GM19452 (cell line): ENCODE results near the gene PIGV.
A peak's percentile ranks its signal among the peaks of the same experiment; 100 is the strongest.

Experiments used
- ATAC-seq: cut with Tn5 transposase; IDR thresholded peaks from one replicate; pipeline ENCODE4 v1.9.1; 2021; ENCODE audit not compliant: unreplicated experiment

PIGV gene

DNA sequence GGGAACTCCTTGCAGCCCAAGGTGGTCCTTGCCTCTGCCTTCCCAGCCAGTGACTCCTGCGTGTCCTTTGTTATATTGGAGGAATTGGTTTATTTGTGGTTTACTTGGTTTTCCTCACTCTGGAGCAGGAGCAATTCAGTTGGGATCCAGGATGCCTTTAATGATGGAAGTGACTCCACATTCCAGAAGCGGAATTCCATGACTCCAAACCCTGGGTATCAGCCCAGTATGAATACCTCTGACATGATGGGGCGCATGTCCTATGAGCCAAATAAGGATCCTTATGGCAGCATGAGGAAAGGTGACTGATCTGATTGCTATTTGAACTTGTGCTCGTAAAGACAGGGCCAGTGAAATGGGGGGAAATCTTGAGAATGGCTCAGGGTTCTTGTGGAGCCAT lies 15.1 kb upstream of the PIGV start:
- ATAC-seq = no peak

DNA sequence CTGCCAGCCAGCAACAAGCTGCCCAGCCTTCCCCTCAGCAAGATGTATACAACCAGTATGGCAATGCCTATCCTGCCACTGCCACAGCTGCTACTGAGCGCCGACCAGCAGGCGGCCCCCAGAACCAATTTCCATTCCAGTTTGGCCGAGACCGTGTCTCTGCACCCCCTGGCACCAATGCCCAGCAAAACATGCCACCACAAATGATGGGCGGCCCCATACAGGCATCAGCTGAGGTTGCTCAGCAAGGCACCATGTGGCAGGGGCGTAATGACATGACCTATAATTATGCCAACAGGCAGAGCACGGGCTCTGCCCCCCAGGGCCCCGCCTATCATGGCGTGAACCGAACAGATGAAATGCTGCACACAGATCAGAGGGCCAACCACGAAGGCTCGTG lies 13.3 kb upstream of the PIGV start:
- ATAC-seq = no peak

DNA sequence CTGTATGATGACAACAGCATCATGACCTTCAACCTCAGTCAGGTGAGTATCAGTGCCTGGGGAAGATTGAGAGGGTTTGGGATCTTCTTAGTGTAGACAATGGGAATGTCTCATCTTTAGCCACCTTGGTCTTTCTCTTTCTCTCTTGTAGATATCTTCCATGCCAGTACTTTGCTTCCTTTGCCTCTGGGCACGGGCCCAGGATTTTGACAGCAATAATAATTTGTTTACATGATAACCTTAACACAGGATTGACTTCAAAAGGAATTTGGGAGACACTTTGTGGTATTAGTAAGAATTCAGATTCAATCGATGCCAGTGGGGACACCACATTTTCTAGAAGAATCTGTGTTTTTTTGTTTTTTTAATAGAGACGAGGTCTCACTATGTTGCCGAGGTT lies 12.1 kb upstream of the PIGV start:
- no peak for ATAC-seq

DNA sequence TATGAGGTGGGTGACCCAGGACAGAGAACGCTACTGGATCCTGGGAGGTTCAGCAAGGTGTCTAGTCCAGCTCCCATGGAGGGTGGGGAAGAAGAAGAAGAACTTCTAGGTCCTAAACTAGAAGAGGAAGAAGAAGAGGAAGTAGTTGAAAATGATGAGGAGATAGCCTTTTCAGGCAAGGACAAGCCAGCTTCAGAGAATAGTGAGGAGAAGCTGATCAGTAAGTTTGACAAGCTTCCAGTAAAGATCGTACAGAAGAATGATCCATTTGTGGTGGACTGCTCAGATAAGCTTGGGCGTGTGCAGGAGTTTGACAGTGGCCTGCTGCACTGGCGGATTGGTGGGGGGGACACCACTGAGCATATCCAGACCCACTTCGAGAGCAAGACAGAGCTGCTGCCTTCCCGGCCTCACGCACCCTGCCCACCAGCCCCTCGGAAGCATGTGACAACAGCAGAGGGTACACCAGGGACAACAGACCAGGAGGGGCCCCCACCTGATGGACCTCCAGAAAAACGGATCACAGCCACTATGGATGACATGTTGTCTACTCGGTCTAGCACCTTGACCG lies 8.6 kb upstream of the PIGV start:
- ATAC-seq = no peak

DNA sequence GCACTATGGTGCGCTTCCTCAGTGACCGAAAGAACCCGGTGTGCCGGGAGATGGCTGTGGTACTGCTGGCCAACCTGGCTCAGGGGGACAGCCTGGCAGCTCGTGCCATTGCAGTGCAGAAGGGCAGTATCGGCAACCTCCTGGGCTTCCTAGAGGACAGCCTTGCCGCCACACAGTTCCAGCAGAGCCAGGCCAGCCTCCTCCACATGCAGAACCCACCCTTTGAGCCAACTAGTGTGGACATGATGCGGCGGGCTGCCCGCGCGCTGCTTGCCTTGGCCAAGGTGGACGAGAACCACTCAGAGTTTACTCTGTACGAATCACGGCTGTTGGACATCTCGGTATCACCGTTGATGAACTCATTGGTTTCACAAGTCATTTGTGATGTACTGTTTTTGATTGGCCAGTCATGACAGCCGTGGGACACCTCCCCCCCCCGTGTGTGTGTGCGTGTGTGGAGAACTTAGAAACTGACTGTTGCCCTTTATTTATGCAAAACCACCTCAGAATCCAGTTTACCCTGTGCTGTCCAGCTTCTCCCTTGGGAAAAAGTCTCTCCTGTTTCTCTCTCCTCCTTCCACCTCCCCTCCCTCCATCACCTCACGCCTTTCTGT lies 7.3 kb upstream of the PIGV start:
- ATAC-seq = no peak

DNA sequence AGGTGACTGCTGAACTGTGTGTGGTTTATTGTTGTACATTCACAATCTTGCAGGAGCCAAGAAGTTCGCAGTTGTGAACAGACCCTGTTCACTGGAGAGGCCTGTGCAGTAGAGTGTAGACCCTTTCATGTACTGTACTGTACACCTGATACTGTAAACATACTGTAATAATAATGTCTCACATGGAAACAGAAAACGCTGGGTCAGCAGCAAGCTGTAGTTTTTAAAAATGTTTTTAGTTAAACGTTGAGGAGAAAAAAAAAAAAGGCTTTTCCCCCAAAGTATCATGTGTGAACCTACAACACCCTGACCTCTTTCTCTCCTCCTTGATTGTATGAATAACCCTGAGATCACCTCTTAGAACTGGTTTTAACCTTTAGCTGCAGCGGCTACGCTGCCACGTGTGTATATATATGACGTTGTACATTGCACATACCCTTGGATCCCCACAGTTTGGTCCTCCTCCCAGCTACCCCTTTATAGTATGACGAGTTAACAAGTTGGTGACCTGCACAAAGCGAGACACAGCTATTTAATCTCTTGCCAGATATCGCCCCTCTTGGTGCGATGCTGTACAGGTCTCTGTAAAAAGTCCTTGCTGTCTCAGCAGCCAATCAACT lies 6.4 kb upstream of the PIGV start:
- ATAC-seq = no peak

DNA sequence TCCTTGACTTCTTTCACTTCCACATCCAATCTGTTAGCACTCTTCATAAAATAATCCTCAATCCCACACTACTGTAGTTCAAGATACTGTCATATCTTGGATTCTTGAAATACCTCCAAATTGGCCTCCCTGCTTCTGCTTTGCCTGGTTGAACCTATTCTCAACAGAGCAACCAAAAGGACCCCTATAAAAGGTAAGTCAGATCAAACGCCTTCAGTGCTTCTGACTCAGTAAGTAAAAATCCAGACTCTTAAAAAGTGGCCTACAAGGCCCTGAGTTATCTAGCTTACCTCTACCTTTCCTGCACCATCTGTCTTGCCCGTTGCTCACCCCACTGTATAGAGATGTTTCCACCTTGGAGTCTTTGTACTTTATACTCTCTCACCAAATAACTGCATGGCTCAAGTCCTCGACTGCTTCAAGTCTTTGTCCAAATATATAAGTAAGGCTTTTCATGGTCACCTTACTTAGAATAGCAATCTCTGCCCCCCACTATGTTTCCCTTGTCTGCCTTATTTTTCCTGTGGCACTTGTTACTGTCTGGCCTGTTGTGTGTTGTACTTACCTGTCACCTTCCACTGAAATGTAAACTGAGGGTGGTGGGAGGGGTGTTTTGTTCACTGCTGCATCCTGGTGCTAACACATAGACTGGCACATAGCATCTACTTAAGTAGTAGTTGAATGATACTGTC lies 5.1 kb upstream of the PIGV start:
- no peak for ATAC-seq

DNA sequence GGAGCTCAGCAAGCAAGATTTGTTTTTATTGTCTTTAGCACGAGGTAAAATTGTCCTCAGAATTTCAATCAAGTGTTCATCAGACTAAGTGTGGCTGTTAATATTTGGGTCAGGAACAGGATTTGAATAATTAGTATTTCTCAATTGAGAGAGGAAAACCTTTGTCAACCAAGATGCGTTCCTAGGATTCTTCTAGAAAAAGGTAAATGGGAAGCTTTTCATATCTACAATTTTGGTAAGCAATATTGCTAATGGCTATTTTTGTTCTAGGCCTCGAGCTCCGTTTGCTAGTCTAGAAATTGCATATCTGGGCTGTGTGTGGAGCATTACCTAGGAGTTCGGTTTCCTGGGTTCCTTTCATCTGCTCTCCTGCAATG lies 4.1 kb upstream of the PIGV start:
- ATAC-seq = no peak

DNA sequence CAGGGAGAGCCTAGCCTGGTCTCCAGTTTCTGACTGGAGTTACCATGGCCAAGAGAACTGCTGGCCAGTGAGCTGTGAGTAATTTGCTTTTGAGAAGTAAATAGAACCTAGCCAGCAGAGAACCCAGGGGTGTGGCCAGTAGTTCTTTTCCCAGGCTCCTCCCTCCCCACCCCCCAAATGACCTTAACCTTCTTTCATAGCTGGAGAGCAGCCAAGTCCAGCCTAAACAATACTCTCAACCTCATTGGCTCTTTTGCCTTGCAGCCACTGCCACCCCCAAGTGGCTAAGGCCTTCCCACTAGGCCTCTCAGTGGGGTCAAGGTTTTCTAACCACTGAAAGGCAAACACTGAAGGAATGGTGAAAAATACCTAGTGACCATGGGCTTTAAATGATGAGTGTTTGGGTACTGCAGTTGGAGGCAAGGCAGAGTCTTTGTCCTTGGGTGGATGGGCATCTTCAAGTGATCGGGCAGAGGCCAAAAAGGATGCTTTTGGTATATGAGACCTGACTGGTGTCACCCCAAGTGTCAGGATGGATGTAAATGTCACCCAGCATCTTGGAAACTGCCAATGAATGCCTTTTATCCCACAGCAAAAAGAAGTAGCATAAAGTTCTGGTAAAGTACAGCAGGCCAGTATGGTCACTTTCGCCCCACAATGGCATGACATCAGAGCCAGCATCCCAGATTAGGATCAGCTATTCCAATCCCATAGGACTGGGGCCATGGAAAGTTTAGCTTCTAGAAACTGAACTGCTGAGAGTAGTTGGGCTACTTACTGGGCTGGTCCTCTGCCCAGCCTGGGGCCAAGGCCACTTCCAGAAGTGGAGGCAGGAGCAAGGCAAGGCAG lies 3.5 kb upstream of the PIGV start:
- ATAC-seq = no peak

DNA sequence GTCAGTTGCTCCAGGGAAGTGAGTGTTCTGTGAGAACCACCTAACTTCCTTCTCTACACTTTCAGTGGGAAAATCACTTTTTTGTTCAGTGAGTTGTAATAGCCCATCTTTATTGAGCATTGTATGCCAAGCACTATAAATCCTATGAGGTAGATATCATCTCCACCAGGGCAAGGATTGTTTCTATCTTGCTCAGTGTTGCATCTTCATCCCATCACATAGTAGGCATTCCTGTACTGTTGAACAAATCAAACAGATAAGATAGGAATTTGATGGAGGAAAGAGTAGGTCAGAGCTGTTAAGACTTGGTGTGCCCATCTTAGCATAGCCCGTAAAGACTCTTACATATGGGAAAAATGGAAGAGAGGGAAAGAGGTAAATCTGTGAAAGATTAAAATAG lies 2.9 kb upstream of the PIGV start:
- ATAC-seq = no peak

DNA sequence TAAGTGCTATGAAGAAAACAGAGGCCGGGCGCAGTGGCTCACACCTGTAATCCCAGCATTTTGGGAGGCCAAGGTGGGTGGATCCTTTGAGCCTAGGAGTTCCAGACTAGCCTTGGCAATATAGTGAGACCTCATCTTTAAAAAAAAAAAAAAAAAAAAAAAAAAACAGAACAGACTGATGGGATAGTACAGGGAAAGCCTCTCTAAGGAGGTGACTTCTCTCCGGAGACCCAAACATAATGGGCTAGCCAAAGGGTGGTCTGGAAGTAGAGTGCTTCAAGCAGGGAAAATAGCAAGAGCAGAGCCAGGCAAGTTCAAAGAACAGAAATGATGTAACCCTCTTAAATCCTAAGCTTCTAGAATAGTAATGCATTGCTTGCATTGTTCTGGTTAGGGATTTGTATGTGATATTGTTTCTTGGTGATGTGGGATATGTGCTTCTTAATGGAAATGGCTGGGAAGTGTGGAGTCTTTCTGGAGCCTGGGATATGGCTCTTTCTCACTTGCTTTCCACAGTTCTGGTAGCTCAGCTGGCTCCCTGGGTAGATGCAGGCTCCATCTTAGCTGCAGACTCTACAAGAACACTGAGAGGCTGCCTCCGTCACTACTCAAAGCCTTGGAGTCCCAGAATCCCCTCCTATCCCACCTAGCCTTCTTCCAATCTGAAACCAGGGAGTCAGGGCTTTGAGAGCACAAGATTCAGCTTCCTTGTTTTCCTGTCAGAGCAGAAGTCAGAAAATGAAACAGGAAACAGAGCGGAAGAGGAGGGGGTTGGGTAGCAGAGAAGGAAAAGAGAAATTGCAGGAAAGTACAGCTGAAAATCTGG lies 1.9 kb upstream of the PIGV start:
- no peak for ATAC-seq

DNA sequence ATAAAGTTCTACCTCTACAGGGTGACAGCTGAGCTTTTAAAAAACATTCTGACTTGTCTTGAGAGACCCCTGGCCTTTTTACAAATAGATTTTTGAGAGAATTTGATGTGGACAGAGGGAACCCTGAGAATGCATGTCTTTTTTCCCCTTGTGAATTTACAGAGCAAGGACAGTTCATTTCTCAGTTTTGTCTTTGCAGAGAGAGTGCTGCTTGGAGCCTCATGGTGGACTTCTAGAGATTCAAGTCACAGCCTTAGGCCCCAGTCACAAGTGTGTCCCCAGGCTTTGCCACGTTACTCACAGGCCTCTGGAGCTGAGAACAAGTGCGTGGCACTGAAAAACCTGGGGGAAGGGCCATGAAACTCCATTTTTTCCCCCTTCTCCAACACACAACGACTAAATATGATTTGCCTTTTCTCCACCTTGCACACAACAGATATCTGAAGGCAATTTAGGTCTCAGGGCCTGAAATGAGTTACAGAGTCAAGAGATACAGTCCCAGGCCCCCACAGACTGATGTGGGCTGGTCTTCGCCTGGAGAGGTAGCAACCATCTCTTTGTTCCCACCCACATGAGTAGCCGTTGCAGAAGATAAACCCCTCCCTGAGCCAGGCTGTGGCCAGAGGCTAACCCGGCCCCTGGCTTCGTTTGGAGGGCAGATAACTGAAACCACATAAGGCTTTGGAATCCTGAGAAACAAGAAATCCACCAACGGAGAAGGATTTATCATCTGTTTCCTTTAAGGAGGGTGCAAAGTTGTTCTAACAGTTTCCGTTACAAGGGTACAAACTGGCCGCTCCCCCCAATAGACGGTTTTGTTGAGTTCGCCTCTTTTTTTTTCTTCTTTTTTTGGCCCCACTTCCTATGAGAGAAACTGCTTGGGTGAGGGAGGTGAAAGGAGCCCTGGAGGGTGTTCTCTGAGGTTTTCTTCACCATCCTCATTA lies 1.0 kb upstream of the PIGV start:
- no peak for ATAC-seq

DNA sequence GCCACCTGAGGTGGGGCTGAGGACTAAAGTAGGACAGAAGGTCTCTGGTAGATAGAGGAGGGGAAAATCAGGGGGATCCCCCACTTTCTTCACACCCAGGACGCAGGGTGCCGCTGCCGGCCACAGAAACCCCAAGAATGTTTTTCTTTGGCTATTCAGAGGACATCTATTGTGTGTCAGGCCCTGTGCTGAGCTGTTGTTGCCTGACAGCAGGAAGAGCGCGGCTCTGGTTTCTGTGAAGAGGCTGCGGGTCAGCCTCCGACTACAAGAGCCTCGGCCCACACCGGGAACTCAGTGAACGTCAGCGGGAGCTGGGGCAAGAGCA lies 407 bp upstream of the PIGV start:
- peak; percentile 40 for ATAC-seq

DNA sequence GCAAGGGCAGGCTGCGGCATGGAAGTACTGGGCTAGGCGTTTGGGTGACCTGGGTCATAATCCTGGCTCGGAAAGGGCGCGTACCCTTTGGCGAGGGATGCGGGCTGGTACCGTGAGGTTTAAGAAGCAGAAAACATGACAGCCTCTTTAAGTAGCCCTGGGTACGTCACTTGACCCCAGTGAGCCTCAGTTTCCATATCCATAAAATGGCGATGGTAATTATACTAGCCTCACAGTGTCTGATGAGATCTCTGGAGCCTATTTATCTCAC lies 700 bp downstream of the PIGV start:
- ATAC-seq = no peak

DNA sequence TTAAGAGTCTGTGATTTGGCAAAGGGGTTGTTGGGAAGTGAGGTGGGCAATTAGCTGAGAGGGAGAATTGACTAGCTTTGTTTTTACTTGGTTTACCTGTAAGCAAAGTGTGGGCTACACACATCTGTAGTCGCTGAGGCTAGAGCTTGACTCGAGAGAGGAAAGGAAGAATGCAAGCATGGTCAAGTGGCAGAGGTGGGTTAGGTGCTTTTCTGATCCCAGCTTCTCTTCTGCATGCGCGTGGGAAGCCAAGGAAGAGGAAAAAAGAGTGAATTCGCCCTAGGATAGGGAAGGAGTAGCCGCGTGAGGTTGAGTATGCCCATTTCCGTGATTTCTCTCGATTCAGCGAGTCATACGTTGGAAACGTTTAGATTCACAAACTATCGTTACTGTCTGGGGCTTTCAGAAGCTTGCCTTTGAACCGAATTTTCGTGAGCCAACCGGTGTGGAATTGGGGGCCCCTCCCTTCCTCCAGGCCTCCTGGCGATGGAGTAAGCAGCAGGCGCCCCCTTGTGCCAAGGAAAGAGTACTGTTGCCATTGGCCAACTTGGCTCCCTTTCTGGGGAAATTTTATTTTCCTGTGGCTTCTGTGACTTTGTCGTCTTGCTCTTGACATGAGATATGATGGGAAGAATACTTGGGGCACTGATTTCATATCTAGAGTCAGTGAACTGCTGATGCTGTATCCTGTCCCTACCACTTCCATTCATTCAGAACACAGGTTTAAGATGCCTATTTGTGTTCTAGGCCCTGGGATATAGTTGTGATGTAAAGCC lies 1.3 kb downstream of the PIGV start:
- ATAC-seq = no peak

DNA sequence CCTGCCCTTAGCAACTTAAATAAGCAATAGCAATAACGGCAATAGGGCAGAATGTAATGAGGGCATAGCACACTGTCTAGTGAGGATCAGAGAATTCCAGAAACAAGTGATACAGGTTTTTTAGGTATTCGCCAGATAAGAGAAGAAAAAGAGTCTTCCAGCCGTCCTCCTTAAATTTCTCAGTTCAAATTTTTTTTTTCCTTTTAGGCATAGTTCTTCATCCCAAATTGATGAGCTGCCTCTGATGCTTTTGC lies 1.8 kb downstream of the PIGV start:
- no peak for ATAC-seq

DNA sequence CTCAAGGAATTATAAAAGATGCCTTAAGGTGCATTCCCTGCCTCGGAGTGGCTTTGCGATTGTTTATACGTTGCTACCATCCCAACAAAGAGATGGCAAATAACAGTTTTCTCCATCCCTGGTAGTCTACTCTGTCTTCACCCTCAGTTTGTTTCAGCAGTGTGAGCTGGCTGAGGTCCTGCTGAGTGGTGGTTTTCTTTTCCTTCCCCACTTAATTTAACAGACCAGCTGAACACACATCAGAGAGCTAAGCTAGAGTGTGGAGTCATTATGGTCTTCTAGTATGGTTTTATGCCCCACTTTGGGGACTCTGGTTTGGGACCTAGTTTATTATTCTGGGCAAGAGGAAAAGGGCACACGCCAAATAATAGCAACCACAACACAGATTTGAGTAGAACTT lies 2.2 kb downstream of the PIGV start:
- no peak for ATAC-seq

DNA sequence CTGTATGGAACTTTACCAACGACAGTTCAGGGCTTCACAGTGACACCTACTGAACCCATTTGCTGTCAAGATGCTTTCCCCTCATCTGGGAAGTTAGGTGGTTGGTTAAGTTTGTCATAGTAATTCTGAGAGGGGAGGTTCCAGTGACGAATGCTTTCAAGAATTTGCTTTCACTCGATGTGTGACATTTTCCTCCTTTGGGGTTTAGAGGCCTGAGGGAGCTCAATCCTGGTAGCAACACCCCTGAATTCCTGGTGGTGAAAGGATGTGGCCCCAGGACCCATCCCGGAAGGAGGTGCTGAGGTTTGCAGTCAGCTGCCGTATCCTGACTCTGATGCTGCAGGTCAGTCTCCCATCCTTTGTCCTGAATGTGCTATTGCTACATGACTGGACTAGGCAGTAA lies 2.8 kb downstream of the PIGV start:
- no peak for ATAC-seq

DNA sequence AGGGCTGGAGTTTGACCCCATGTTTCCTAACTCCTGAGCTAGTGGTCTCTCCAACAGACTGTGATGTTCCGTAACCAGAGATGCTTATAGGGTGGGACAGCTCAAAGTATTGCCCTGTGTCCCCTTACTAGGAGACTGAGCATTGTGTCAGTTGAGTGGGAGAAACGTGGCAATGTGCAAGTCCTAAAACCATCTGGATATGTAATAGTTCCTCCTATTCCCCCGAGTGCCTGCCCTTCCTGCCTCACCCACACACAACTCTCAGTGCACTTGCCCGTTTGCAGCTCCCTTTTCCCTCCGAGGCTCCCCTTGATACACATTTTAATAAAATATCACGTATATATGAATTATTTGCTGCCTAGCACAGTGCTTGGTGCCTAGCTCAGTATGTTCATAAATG lies 3.4 kb downstream of the PIGV start:
- ATAC-seq = no peak

DNA sequence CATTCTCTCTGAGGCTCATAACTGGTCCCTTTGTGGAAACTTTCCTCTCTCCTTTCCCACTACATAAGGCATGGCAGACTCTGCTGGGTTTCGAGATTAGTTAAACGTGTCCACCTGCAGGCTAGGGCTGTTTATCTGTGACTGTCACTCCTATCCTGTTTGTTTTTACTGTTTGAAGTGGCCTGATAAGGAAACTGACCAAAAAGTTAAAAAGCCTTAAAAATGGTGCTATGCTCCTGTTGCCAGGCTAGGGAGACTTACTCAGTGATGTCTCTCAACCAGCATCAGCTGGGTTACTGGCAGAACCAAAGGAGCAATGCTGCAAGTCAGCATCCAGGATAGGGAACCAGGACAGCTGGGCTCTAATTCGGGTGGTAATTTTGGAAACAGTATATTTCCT lies 3.9 kb downstream of the PIGV start:
- ATAC-seq = no peak
